Measurements from ENCODE around the gene TNS1. TPM values are rescaled to one million over a fixed set of nuclear protein-coding genes. Genes with fewer than 3 reads are reported as not detected.
A peak's percentile ranks its signal among the peaks of the same experiment; 100 is the strongest.

TNS1 gene
- total RNA-seq, 4 donors from 2014 or later: 461 to 648 (median 565) TPM

GRCh38 chr2:217830807-217831206, 172.0 kb downstream of the TNS1 start:
- Histone ChIP-seq H3K36me3 (peaks cover 4 to 72% (median 12%) of the 10 kb centered on the region in 3 donors), H3K9me3 (no peaks in the 10 kb centered on the region), H3K27me3 (no peaks in the 10 kb centered on the region), H3K4me1 (peaks cover 0 to 98% (median 43%) of the 10 kb centered on the region in 4 donors), H3K27ac (peak overlapping the region in 2 of 4 donors; percentile 86), H3K4me3 (no peak overlapping the region)
- DNase-seq (ENCODE audit: low spot score in 2 of 2): no peak
- WGBS, 2 donors: 91 to 93% methylated on average over 5 to 6 of the region's 6 CpGs
- TF ChIP-seq EP300 (IDR thresholded peaks at IDR 0.05) (no peak), POLR2A (IDR thresholded peaks at IDR 0.05) (no peak), CTCF (IDR thresholded peaks at IDR 0.05) (no peak)

- H3K27me3 ChIP-seq: no peaks in the 10 kb centered on the region
- no peaks in the 10 kb centered on the region for H3K9me3 ChIP-seq
- no peak overlapping the region for H3K4me3 ChIP-seq
- peak overlapping the region in 3 of 4 donors; percentile 11 to 86 (median 86) for H3K27ac ChIP-seq
- no peak for DNase-seq (ENCODE audit: low spot score in 2 of 2)
- H3K4me1 ChIP-seq: peaks cover 0 to 98% (median 46%) of the 10 kb centered on the region in 4 donors
- peaks cover 3 to 69% (median 12%) of the 10 kb centered on the region in 3 donors for H3K36me3 ChIP-seq
- 71 to 86% methylated on average over 9 of the region's 9 CpGs for WGBS, 2 donors
- no peak for TF ChIP-seq POLR2A (IDR thresholded peaks at IDR 0.05)
- no peak for TF ChIP-seq CTCF (IDR thresholded peaks at IDR 0.05)
- no peak for TF ChIP-seq EP300 (IDR thresholded peaks at IDR 0.05)
These were observed 172.7 kb downstream of the TNS1 start for GRCh38 chr2:217830061-217830460.

- Histone ChIP-seq H3K4me3 (no peak overlapping the region), H3K36me3 (peaks cover 0 to 66% (median 9%) of the 10 kb centered on the region in 3 donors), H3K27ac (peak overlapping the region in 3 of 4 donors; percentile 11 to 86 (median 86)), H3K27me3 (no peaks in the 10 kb centered on the region), H3K9me3 (no peaks in the 10 kb centered on the region), H3K4me1 (peaks cover 0 to 98% (median 44%) of the 10 kb centered on the region in 4 donors)
- 62 to 80% methylated on average over 8 of the region's 8 CpGs for WGBS, 2 donors
- TF ChIP-seq CTCF (IDR thresholded peaks at IDR 0.05) (no peak), EP300 (IDR thresholded peaks at IDR 0.05) (no peak), POLR2A (IDR thresholded peaks at IDR 0.05) (no peak)
- DNase-seq (ENCODE audit: low spot score in 2 of 2): no peak
These were observed 173.4 kb downstream of the TNS1 start for GRCh38 chr2:217829420-217829819.

GRCh38 chr2:217828336-217828735, 174.5 kb downstream of the TNS1 start:
- no peak overlapping the region for H3K4me3 ChIP-seq
- peak overlapping the region; percentile 60 to 86 (median 78) for H3K27ac ChIP-seq
- TF ChIP-seq CTCF (IDR thresholded peaks at IDR 0.05) (no peak), EP300 (IDR thresholded peaks at IDR 0.05) (no peak), POLR2A (IDR thresholded peaks at IDR 0.05) (no peak)
- H3K36me3 ChIP-seq: peaks cover 0 to 64% (median 3%) of the 10 kb centered on the region in 3 donors
- peaks cover 0 to 100% (median 46%) of the 10 kb centered on the region in 4 donors for H3K4me1 ChIP-seq
- no peak for DNase-seq (ENCODE audit: low spot score in 2 of 2)
- 77 to 81% methylated on average over 4 of the region's 4 CpGs for WGBS, 2 donors
- no peaks in the 10 kb centered on the region for H3K9me3 ChIP-seq
- no peaks in the 10 kb centered on the region for H3K27me3 ChIP-seq

- Histone ChIP-seq H3K27ac (peak overlapping the region; percentile 60 to 86 (median 78)), H3K4me3 (no peak overlapping the region), H3K4me1 (peaks cover 0 to 100% (median 50%) of the 10 kb centered on the region in 4 donors), H3K9me3 (no peaks in the 10 kb centered on the region), H3K27me3 (no peaks in the 10 kb centered on the region), H3K36me3 (peaks cover 0 to 63% (median 3%) of the 10 kb centered on the region in 3 donors)
- 23 to 30% methylated on average over 13 of the region's 14 CpGs for WGBS, 2 donors
- DNase-seq (ENCODE audit: low spot score in 2 of 2): no peak
- peak in 1 of 2 donors; percentile 58 for TF ChIP-seq EP300 (IDR thresholded peaks at IDR 0.05)
- no peak for TF ChIP-seq POLR2A (IDR thresholded peaks at IDR 0.05)
- no peak for TF ChIP-seq CTCF (IDR thresholded peaks at IDR 0.05)
These were observed 175.2 kb downstream of the TNS1 start for GRCh38 chr2:217827430-217828201.

Data from tibial nerve (tissue), 4 donors.